Vagina (tissue), 2 donors: ENCODE results near the gene POLG2. TPM values are rescaled to one million over a fixed set of nuclear protein-coding genes. Genes with fewer than 3 reads are reported as not detected.

ENCODE experiments used
- DNase-seq, 2 donors: peaks; one replicate each; pipeline ENCODE4 v3.0.0-alpha.2; 2017; ENCODE audit errors: extremely low spot score in 2 of 2
- H3K27ac ChIP-seq: fragments of 200-600 bp; sonication (generic); one replicate; pipeline ENCODE4 v1.5.1; 2019
- H3K27me3 ChIP-seq: fragments of 200-600 bp; sonication (generic); one replicate; pipeline ENCODE4 v1.5.1; 2019
- H3K36me3 ChIP-seq, 2 donors: fragments of 200-600 bp; sonication (generic); one replicate each; pipeline ENCODE4 v1.5.1; 2017 to 2019
- H3K4me1 ChIP-seq: fragments of 200-600 bp; sonication (generic); one replicate; pipeline ENCODE4 v1.5.1; 2019
- H3K4me3 ChIP-seq, 2 donors: fragments of 200-600 bp; sonication (generic); 1 replicate in 1 of 2; 2 replicates in 1 of 2; pipeline ENCODE4 v1.5.1; 2016 to 2019
- H3K9me3 ChIP-seq: fragments of 200-600 bp; sonication (generic); one replicate; pipeline ENCODE4 v1.5.1; 2019
- POLR2A ChIP-seq, 2 donors: fragments of 450-650 bp; IDR thresholded peaks; one replicate each; pipeline ENCODE4 v1.6.1; 2017; ENCODE audit warnings: antibody characterized with exemption in 2 of 2, mild to moderate bottlenecking in 2 of 2, moderate library complexity in 2 of 2
- POLR2AphosphoS5 ChIP-seq, 2 donors: sonication (generic); formaldehyde crosslinking; IDR thresholded peaks; one replicate each; pipeline ENCODE4 v1.9.0; 2017; ENCODE audit warnings: antibody characterized with exemption in 2 of 2, mild to moderate bottlenecking in 2 of 2, low read depth in 1 of 2; ENCODE audit not compliant: insufficient read depth in 1 of 2
- intact Hi-C: fragments of 100-400 bp; cut with DNase I; formaldehyde crosslinking; loops from one replicate; pipeline ENCODE4 v1.15.1; 2023
- total RNA-seq: library from RNA; depleted of rRNA; stranded (reverse); fragments of >200 nt; gene quantifications from one replicate; pipeline ENCODE4 v1.2.3, GENCODE V29; 2016
- TF ChIP-seq, protein P1 (sequence below), 3 experiments: fragments of 450-650 bp in 2 of 3; fragments of 200-600 bp in 1 of 3; sonication (generic) in 1 of 3; IDR thresholded peaks; one replicate each; pipeline ENCODE4 v1.5.1; 2017 to 2019; ENCODE audit warnings: antibody characterized with exemption in 3 of 3, mild to moderate bottlenecking in 2 of 3, moderate library complexity in 2 of 3

Gene POLG2
- total RNA-seq, 1 donor from 2014 or later = 16.7 TPM

GRCh38 chr17:64515829-64516228 lies 19.0 kb upstream of the POLG2 start:
- no peaks in the 10 kb centered on the region for H3K4me1 ChIP-seq
- intact Hi-C loops = no loop called here
- peaks cover 0 to 78% of the 10 kb centered on the region in 2 donors for H3K36me3 ChIP-seq
- H3K27me3 ChIP-seq = no peaks in the 10 kb centered on the region
- no peaks in the 10 kb centered on the region for H3K9me3 ChIP-seq
- DNase-seq = no peak
- TF ChIP-seq POLR2AphosphoS5 (IDR thresholded peaks at IDR 0.05; ENCODE audit: insufficient read depth in 1 of 2, low read depth in 1 of 2) = no peak
- TF ChIP-seq, protein P1, sequence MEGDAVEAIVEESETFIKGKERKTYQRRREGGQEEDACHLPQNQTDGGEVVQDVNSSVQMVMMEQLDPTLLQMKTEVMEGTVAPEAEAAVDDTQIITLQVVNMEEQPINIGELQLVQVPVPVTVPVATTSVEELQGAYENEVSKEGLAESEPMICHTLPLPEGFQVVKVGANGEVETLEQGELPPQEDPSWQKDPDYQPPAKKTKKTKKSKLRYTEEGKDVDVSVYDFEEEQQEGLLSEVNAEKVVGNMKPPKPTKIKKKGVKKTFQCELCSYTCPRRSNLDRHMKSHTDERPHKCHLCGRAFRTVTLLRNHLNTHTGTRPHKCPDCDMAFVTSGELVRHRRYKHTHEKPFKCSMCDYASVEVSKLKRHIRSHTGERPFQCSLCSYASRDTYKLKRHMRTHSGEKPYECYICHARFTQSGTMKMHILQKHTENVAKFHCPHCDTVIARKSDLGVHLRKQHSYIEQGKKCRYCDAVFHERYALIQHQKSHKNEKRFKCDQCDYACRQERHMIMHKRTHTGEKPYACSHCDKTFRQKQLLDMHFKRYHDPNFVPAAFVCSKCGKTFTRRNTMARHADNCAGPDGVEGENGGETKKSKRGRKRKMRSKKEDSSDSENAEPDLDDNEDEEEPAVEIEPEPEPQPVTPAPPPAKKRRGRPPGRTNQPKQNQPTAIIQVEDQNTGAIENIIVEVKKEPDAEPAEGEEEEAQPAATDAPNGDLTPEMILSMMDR (IDR thresholded peaks at IDR 0.05) = no peak
- no peak for TF ChIP-seq POLR2A (IDR thresholded peaks at IDR 0.05)
- H3K4me3 ChIP-seq = no peak overlapping the region
- no peak overlapping the region for H3K27ac ChIP-seq

GRCh38 chr17:64515419-64515818 lies 18.6 kb upstream of the POLG2 start:
- Histone ChIP-seq H3K27me3 (no peaks in the 10 kb centered on the region), H3K27ac (no peak overlapping the region), H3K9me3 (no peaks in the 10 kb centered on the region), H3K4me1 (no peaks in the 10 kb centered on the region), H3K36me3 (peaks cover 0 to 77% of the 10 kb centered on the region in 2 donors), H3K4me3 (no peak overlapping the region)
- TF ChIP-seq POLR2AphosphoS5 (IDR thresholded peaks at IDR 0.05; ENCODE audit: insufficient read depth in 1 of 2, low read depth in 1 of 2) (no peak), POLR2A (IDR thresholded peaks at IDR 0.05) (no peak)
- TF ChIP-seq, protein P1 (IDR thresholded peaks at IDR 0.05) = no peak
- intact Hi-C loops = no loop called here
- DNase-seq = no peak

GRCh38 chr17:64509179-64509578 lies 12.3 kb upstream of the POLG2 start:
- no peak for DNase-seq
- intact Hi-C loops = no loop called here
- Histone ChIP-seq H3K4me3 (no peak overlapping the region), H3K36me3 (peaks cover 0 to 36% of the 10 kb centered on the region in 2 donors), H3K27me3 (no peaks in the 10 kb centered on the region), H3K4me1 (peaks cover 34% of the 10 kb centered on the region), H3K27ac (no peak overlapping the region), H3K9me3 (no peaks in the 10 kb centered on the region)
- TF ChIP-seq POLR2A (IDR thresholded peaks at IDR 0.05) (no peak), POLR2AphosphoS5 (IDR thresholded peaks at IDR 0.05; ENCODE audit: insufficient read depth in 1 of 2, low read depth in 1 of 2) (no peak)
- TF ChIP-seq, protein P1 (IDR thresholded peaks at IDR 0.05) = no peak

DNA sequence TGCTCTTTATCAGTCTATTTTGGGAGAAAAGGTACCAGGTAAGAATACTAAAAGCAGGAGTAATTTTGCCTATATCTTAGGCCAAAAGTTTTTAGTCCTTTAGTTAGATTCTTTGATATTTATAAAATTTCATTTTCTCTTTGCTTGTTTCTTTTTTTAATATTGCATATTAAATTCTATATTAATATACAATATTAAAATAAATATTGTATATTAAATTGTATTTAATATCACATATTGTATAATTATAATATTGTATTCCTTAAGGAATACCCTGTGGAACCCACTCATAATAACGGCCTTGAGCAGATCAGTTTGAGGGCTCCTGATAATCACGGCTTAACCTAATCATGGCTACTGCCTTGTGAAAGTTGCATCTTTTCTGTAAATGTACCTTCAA lies 11.8 kb upstream of the POLG2 start:
- no peak overlapping the region for H3K4me3 ChIP-seq
- peaks cover 0 to 37% of the 10 kb centered on the region in 2 donors for H3K36me3 ChIP-seq
- no peak for DNase-seq
- H3K4me1 ChIP-seq = peaks cover 39% of the 10 kb centered on the region
- no peaks in the 10 kb centered on the region for H3K27me3 ChIP-seq
- H3K9me3 ChIP-seq = no peaks in the 10 kb centered on the region
- H3K27ac ChIP-seq = no peak overlapping the region
- intact Hi-C loops = no loop called here
- TF ChIP-seq, protein P1 (IDR thresholded peaks at IDR 0.05) = no peak

- no peaks in the 10 kb centered on the region for H3K9me3 ChIP-seq
- intact Hi-C loops = no loop called here
- DNase-seq = no peak
- peak overlapping the region; percentile 99 for H3K27ac ChIP-seq
- peaks cover 0 to 40% of the 10 kb centered on the region in 2 donors for H3K36me3 ChIP-seq
- H3K4me3 ChIP-seq = peak overlapping the region; percentile 76 to 89
- H3K27me3 ChIP-seq = no peaks in the 10 kb centered on the region
- peaks cover 51% of the 10 kb centered on the region for H3K4me1 ChIP-seq
- TF ChIP-seq POLR2A (IDR thresholded peaks at IDR 0.05) = no peak
- TF ChIP-seq, protein P1 (IDR thresholded peaks at IDR 0.05) = no peak
- TF ChIP-seq POLR2AphosphoS5 (IDR thresholded peaks at IDR 0.05; ENCODE audit: insufficient read depth in 1 of 2, low read depth in 1 of 2) = no peak
Observed at GRCh38 chr17:64507413-64507782, 10.5 kb upstream of the POLG2 start.
